Measurements from ENCODE around the gene PPP1R26. TPM values are rescaled to one million over a fixed set of nuclear protein-coding genes. Genes with fewer than 3 reads are reported as not detected.

PPP1R26 gene
- total and polyA plus RNA-seq, 2 of the 13 experiments (the other 11 are each of a cell fraction or from before 2014, with no cell fraction given) = 8.6 to 11.6 TPM

DNA sequence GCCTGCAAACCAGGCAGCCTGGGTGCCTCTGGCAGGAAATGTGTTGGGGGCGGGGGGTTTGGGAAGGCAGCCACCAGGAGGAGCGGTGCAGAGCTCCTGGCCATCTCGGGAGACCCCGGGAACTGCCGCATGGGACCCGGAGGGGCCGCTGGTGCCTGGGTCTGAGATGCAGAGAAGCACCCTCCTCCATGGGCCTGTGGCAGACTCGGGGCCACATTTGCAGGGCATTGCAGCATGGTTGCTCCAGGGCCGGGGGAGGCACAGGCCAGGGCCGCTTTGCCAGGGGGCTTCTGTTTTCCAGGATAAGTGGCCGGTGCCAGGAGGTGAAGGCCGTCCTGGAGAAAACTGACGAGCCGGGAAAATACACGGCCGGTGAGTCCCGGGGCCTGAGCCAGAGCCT, 43.3 kb downstream of the PPP1R26 start:
- Histone ChIP-seq H3K36me3 (replicated peaks in 1 of 2; ENCODE audit: control insufficient read depth in 1 of 2, insufficient read depth in 2 of 2, low read length in 2 of 2) (no peaks in the 10 kb centered on the region), H3K4me1 (ENCODE audit: insufficient read depth, low read length) (peaks cover 9% of the 10 kb centered on the region), H3K9me3 (ENCODE audit: low read length) (no peaks in the 10 kb centered on the region), H3K27me3 (ENCODE audit: control insufficient read depth in 1 of 2, insufficient read depth in 2 of 2, low read length in 2 of 2) (peaks cover 8 to 50% of the 10 kb centered on the region in 2 experiments), H3K79me2 (ENCODE audit: insufficient read depth, low read length) (no peaks in the 10 kb centered on the region), H3K9ac (ENCODE audit: insufficient read depth, low read depth, low read length) (no peak overlapping the region), H4K20me1 (ENCODE audit: insufficient read depth, low read length) (no peaks in the 10 kb centered on the region), H3K27ac (ENCODE audit: extremely low read length, insufficient read depth, low read length) (no peak overlapping the region), H3K4me3 (replicated peaks in 1 of 3; ENCODE audit: insufficient read depth in 1 of 3, low read depth in 2 of 3, low read length in 3 of 3) (no peak overlapping the region), H2AFZ (ENCODE audit: low read length) (no peak overlapping the region), H3K4me2 (ENCODE audit: low read depth, low read length) (no peak overlapping the region)
- POLR2A ChIA-PET = no interaction called here
- TF ChIP-seq GMEB1 (CRISPR knock-in tag; IDR thresholded peaks at IDR 0.05; ENCODE audit: borderline replicate concordance) (no peak), PTBP1 (IDR thresholded peaks at IDR 0.05; ENCODE audit: low read depth, low read length, poor library complexity, severe bottlenecking) (no peak), ZNF550 (CRISPR knock-in tag; IDR thresholded peaks at IDR 0.05; ENCODE audit: borderline replicate concordance) (no peak), SNAPC2 (CRISPR knock-in tag; IDR thresholded peaks at IDR 0.05) (no peak), ZNF331 (CRISPR knock-in tag; IDR thresholded peaks at IDR 0.05) (no peak), ZNF891 (CRISPR knock-in tag; IDR thresholded peaks at IDR 0.05) (no peak)
- TF ChIP-seq, protein P1, sequence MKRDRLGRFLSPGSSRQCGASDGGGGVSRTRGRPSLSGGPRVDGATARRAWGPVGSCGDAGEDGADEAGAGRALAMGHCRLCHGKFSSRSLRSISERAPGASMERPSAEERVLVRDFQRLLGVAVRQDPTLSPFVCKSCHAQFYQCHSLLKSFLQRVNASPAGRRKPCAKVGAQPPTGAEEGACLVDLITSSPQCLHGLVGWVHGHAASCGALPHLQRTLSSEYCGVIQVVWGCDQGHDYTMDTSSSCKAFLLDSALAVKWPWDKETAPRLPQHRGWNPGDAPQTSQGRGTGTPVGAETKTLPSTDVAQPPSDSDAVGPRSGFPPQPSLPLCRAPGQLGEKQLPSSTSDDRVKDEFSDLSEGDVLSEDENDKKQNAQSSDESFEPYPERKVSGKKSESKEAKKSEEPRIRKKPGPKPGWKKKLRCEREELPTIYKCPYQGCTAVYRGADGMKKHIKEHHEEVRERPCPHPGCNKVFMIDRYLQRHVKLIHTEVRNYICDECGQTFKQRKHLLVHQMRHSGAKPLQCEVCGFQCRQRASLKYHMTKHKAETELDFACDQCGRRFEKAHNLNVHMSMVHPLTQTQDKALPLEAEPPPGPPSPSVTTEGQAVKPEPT (CRISPR knock-in tag; IDR thresholded peaks at IDR 0.05; ENCODE audit: low read depth) = no peak
- TF ChIP-seq, protein P2, sequence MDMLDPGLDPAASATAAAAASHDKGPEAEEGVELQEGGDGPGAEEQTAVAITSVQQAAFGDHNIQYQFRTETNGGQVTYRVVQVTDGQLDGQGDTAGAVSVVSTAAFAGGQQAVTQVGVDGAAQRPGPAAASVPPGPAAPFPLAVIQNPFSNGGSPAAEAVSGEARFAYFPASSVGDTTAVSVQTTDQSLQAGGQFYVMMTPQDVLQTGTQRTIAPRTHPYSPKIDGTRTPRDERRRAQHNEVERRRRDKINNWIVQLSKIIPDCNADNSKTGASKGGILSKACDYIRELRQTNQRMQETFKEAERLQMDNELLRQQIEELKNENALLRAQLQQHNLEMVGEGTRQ (IDR thresholded peaks at IDR 0.05; ENCODE audit: low read depth, low read length) = no peak
- TF ChIP-seq, protein P2 (CRISPR knock-in tag; IDR thresholded peaks at IDR 0.05; ENCODE audit: borderline replicate concordance) = no peak
- FAIRE-seq (no peak), DNase-seq (ENCODE audit: low spot score) (no peak), ATAC-seq (no peak)
- 30% methylated on average over 7 of the region's 17 CpGs for WGBS (ENCODE audit: low lambda C conversion rate)
- intact Hi-C loops (cut with micrococcal nuclease; ENCODE audit: unreplicated experiment) (no loop called here), in situ Hi-C loops (cut with HindIII; ENCODE audit: extremely low pct_ligation_motif_present, low pct_unique_long_range_greater_than_20kb) (no loop called here)
- CTCF ChIA-PET (ENCODE audit: low intra/inter-chr PET ratio, low total read pairs) = no interaction called here
- no TSS peak for BruUV-seq (replicated peaks)

Measured in HepG2 (cell line).